Raji (cell line): Measurements from ENCODE around the gene TMPRSS13.

Experiments
- POLR2A ChIP-seq: IDR thresholded peaks from 2 replicates; pipeline ENCODE4 v1.6.1; 2011; ENCODE audit warnings: low read depth, low read length, control low read depth; ENCODE audit not compliant: insufficient read depth

Gene TMPRSS13

DNA sequence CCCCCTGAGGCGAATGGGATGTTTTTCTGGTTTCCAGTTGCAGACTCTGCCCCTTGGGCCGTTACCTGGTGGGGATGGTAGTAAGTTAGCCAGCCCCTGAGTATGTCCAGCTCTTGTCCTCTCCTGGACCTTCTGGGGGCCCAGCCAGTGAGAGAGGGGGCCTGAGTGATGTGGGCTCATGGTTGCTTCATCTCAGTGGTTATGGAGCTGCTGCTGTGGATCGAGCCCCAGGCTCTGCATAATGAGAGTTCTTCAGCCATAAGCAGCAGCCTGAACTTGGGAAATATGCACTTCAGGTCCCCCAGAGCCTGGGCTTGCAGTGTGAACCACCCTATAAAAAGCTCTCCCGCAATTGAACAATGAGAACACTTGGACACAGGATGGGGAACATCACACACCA lies 5.9 kb downstream of the TMPRSS13 start:
- TF ChIP-seq POLR2A: no peak

DNA sequence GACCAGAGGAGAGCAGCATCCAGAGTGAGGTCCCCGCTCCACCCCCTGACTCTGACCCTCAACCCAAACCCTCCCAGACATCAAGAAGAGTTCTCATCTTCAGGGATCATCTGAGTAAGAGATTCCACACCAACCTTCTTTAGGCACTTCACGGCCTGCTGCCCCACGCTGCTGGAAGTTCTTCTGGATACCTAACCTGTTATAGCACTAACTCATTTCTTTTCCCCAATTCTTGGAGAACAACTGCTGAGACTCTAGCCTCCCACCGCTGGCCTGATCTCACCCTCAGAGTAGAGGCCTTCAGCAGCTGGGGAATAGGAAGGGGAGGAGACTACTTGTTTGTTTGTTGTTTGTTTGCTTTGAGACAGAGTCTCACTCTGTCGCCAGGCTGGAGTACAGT lies 7.3 kb downstream of the TMPRSS13 start:
- no peak for TF ChIP-seq POLR2A

DNA sequence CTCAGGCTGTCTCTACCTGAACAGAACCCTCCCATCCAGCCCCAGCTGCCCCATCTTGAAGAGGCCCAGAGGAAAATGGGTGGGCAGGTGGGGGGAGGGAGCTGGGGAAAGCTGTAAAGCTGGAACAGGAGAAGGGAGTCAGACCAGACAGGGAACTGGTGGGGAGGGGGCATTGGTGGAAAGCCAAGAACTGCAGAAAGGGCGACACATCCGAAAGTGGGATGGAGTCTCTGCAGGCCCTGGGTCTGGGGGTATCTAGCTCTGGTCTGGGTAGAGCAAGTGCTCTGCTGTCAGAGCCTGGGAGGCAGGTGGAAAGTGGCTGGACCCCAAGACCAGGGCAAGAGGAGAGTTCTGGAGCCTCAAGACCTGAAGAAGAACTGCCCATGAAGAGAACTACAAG lies 7.7 kb downstream of the TMPRSS13 start:
- TF ChIP-seq POLR2A: no peak

DNA sequence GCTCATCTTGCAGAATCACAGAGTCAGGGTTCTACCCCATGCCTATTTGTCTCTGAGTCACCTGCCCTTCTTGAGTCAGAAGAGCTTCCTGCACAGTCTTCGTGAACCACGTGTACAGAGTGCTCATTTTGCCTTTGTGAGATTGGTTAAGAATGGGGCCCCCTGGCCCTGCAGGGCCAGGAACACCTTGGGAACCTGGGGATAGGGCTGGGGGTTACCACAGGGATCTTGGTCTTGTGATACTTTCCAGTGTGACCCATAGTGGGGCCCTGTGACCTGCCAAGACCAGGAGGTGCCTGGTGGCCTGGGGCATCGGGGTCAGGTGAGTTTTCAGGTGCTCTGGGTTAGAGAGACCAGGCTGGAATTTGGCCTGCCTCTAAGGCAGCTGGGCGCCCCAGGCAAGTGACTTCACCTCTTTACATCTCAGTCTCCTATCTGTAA lies 9.4 kb downstream of the TMPRSS13 start:
- TF ChIP-seq POLR2A: no peak

DNA sequence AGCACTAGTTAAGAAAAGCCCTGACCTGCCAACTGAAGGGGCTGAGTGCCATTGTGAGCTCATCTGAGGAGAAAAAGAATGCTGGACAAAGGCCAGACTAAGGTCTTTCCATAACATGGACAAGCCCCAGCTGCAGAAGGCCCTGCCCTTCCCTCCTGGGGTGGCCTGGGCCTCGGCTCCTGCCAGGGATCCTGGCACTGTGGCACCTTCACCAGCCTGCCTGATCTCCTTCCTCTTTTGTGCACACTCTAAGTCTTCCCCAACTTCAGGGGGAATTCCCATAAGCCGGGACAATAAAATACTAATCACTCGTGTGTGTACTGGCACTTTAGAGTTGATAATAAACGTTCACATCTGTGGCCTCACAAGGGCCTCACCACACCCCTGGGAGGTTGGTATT lies 9.9 kb downstream of the TMPRSS13 start:
- no peak for TF ChIP-seq POLR2A

DNA sequence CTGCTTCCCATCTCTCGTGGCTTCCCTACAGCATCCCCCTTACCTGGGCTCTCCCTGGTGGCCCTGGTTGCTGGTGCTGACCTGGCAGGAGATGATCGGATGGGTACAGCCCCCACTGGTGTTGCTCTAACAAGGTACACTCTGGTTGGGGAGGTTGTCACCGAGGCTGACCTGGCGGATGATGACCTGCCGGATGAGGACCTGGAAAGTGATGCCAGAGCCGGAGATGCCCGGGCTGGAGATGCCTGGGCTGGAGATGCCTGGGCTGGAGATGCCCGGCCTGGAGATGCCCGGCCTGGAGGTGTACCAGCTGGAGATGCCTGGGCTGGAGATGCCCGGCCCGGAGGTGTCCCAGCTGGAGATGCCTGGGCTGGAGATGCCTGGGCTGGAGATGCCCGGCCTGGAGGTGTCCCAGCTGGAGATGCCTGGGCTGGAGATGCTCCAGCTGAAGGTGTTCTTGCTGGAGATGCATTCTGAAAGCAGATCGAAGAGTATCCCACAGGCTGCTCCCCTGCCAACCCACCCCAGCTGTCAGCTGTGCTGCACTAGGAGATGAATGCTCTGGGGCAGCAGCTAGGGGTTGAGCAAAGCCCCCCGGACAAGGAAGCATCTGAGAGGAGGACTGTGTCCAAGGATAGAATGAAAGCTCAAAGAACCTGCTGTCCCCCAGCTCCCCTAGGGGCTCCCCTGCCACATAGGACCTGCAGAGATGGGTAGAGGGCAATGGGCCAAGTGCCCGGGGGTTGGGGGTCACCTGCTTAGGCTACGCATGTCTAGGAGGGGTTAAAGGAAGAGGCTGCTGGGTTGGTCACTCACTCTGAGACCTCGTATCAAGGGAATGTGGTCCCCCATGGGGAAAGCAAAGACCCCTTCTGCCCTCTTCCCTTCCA lies 10.6 kb downstream of the TMPRSS13 start:
- no peak for TF ChIP-seq POLR2A

DNA sequence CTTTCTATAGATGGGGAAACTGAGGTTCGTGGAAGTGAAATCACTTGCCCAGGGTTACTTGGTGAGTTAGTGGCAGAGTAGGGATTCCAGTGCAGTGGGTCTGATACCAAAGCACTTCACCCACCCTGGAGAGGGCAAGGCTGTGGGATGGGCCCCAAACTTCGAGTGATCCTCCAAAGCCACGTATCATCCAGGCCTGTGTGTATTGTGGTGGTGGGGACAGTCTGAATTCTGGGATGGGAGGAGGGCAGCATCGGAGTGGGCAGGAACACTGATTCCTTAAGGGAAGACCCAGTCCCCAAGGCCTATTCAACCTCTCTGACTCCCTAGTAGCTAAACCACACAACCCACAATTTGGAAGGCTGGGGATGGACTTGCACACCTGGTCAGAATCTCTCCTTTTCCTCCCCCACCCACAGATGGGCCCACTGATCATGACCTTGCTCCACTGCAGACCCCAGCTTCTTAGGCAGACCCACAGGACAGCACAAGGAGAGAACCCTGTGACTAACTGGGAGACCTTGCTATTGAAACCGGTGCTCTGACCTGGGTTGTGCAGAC lies 11.5 kb downstream of the TMPRSS13 start:
- no peak for TF ChIP-seq POLR2A

DNA sequence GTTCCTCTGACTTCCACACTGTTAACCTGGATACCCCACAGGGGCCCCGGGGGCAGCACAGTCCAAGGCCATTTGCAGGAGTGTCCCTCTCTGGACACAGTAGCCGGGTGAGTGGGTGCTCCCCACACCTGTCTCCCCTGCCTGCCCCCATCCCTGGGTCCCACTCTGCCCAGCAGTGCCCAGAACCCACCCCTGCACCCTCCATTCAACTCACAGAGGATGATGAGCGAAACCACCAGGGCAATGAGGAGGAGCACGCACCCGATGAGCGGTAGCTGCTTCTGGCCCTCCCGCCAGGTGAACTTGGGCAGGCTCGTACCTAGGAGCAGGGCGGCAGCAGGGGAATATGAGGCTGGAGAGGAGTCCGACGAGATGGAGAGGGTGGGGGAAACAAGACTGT lies 12.2 kb downstream of the TMPRSS13 start:
- TF ChIP-seq POLR2A: no peak

DNA sequence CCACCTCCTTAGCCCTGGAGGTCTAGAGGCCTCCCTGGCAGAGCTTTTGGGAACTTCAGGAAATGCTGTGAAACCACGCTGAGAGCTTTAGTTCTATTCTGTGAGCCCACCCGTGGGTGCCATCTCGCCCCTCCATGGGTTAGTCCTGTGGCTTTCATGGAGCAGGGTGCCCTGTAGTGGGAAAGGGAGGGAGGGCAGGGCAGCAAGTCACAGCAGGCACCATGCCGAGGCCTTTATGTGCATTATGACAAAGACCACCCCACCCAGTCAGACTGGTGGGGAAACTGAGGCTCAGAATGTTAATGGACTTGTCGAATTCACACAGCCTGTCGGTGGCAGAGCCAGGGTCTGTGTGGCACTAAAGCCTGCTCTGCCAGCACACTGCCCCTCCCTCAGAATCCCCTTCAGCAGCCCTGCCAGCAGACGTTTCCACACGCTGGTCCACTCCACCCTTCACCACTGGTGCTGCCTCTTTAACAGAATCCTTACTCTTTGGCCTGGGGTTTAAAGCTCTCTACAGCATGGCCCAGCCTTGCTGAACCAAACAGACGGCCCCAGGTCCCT lies 13.4 kb downstream of the TMPRSS13 start:
- TF ChIP-seq POLR2A: no peak

DNA sequence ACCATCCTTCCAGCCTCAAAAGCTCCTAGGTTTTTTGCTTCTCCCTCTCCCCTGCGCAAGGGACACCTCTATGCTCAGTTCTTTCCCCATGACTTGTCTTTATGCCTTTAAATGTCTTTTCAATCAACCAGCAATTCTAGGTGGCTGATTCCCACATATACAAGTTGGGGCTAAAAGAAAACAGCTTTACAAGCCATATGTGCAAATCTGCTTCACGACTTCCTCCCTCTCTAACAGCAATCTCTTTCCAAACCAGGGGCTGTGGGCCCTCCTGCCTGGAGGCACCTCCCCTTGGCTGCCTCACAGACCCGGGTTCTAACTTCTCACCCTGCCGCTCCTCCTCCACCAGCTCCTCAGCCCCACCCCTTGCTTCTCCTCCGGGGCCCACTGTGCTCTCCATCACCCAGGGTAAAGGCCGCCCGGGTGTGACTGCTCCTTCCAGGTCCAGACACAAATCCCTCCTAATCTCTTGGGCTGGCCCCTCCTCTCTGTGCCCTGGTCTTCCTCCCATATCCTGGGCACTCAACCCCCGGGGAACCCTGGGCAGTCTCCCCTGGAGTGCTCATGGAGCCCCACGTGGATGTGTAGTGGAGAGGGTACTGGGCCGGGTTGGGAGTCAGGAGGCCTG lies 14.1 kb downstream of the TMPRSS13 start:
- no peak for TF ChIP-seq POLR2A

DNA sequence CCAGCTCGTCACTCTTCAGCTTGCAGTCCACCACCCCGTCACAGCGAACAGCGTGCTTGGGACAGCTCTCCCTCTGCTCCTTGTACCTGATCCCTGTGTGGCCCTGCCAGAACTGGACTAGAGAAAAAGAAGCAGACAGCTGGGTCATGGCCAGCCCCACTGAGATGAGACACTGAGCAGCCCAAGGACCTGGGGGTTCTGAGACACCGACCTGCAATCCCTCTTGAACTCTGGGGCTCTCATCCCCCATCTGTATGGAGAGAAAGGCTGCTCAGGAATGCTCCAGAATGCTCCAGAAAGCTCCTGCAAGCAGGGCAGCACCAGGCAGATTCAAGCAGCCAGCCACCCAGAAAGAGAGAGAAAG lies 14.8 kb downstream of the TMPRSS13 start:
- TF ChIP-seq POLR2A: no peak

DNA sequence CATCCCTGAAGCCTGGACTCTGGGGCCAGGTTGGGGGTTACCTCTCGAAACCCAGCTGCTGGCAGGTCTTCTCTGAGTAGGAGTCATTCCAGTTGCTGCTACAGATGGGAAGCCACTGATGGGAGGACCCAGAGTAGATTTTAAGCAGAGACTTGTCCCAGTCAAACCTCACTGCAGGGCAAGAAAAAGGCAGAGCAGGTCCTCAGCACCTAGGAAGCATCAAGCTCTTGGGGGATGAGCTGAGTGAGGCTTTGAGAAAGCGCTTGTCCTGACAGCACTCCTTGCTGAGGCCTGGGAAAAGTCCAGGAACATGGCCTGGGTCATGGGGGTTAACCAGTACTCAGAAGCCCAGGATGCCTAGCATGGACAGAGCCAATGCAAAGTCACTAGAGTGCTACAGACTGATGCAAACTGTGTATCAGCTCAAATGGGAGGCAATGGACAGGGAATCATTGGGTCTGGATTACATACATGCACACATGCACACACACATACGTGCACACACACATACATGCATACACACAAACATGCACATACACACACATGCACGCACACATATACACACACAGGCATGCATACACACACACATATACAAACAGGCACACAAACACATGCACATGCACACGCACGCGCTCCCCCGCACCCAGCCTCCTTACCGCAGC lies 15.3 kb downstream of the TMPRSS13 start:
- no peak for TF ChIP-seq POLR2A

DNA sequence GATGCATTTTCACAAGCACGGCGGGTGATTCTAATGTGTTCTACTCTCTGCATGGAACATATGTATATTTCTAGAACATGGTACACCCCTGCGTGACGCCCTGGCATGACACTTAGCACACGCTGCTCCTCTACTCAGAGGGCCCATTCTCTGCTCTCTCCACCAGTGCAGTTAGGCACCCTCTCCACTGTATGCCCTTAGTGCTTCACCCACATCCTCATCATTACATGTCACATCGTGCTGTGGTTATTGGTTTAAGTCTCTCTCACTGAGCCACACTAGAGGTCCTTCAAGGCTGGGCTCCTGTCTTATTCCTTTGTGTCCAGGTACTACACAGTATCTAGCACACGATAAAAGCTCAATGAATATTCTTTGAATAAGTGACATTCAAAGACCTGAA lies 16.7 kb downstream of the TMPRSS13 start:
- TF ChIP-seq POLR2A: no peak

DNA sequence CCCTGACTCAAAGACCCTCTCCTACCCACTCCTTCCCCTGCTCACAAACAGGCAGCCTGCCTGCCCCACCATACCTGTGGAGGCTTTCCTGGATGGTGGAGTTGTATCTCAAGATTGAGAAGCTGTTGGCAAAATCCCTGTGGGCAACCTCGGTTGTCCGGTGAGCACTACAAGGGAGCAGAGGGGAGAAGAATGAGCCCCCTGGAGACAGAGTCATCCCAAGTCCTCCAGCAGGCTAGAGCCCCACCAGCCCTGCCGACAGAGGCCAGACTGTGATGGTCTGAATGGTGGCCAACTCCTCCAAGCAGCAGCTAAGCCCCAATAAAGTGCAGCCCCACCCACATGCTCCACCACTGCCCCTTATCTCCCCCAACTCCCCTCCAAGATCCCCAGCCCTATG lies 17.5 kb downstream of the TMPRSS13 start:
- no peak for TF ChIP-seq POLR2A

DNA sequence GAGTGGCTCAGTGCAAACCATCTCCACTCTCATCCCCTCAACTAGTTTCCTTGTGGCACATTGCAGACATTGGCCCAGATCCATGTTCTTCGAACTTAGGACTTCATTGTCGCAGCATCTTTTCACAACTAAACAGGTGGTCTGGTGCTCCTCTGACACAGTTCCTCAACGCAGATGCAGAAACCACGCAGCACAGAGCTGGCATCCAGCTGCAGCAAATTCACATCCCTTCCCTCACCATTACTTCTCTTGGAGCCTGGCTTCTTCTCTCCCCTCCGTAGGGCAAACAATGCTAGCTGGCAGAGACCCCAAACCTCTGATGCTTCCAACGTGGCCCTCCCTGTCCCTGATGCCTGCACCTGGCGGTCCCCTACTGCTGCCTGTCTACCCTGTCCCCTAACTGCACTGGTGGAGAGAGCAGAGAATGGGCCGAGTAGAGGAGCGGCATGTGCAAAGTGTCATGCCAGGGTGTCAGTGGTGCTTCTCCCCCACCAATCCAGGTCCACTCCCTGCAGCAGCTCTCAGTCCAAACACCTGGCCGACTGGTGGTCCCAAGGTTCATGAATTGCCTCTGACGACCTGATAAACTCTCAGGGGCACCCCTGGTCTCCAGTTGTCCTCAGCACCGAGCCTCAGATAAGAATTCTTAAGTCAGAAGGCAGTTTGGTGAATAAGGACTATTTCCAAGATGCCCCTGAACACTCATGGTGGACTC lies 18.1 kb downstream of the TMPRSS13 start:
- no peak for TF ChIP-seq POLR2A

DNA sequence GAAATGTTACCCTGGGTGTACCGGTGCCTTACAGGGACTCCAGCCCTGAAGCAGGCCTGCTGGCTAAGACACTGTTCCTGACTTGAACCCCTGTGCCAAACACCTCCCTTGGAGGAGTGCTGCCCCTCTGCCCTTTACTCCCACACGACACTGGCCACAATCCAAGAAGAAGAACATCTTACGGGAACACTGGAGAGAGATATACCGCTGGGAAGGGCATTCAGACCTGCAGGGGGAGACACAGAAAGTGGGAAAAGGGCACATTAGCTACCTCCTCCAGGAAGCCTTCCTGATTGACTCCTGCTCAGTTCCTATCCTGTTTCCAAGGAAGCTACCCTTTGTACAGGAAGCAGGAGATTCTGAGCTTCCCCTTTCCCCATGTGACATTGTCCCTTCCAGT lies 18.7 kb downstream of the TMPRSS13 start:
- TF ChIP-seq POLR2A: no peak
